Right lobe of liver (tissue), 6 donors: ENCODE measurements around the gene RALBP1. TPM values are rescaled to one million over a fixed set of nuclear protein-coding genes. Genes with fewer than 3 reads are reported as not detected.

ENCODE experiments used
- ATAC-seq, 4 donors: fragments of 200-7000 bp; cut with Tn5 transposase; one replicate each; pipeline ENCODE4 v1.9.1; 2020; ENCODE audit warnings: mild to moderate bottlenecking in 4 of 4, moderate library complexity in 4 of 4
- DNase-seq, 3 donors: peaks; one replicate each; pipeline ENCODE4 v3.0.0-alpha.2; 2020
- H3K27ac ChIP-seq, 3 donors: fragments of 200-600 bp; one replicate each; pipeline ENCODE4 v1.8.0; 2022
- H3K27me3 ChIP-seq, 2 donors: fragments of 200-600 bp; one replicate each; pipeline ENCODE4 v1.8.0; 2022
- H3K36me3 ChIP-seq, 4 donors: fragments of 200-600 bp; sonication (generic) in 1 of 4; one replicate each; pipeline versions ENCODE4 v1.5.1 to v1.8.0; 2017 to 2022; ENCODE audit warnings: control low read depth in 1 of 4
- H3K4me1 ChIP-seq, 4 donors: fragments of 200-600 bp; sonication (generic) in 1 of 4; one replicate each; pipeline versions ENCODE4 v1.5.1 to v1.8.0; 2017 to 2022; ENCODE audit warnings: control low read depth in 1 of 4
- H3K4me3 ChIP-seq, 3 donors: fragments of 200-600 bp; one replicate each; pipeline ENCODE4 v1.8.0; 2022
- H3K9me3 ChIP-seq, 4 donors: fragments of 200-600 bp; sonication (generic) in 1 of 4; one replicate each; pipeline versions ENCODE4 v1.5.1 to v1.8.0; 2017 to 2022; ENCODE audit warnings: control low read depth in 1 of 4
- CTCF ChIP-seq, 4 donors: fragments of 200-600 bp in 3 of 4; fragments of 450-650 bp in 1 of 4; IDR thresholded peaks; one replicate each; pipeline versions ENCODE4 v1.5.1 to v1.8.0; 2016 to 2022; ENCODE audit warnings: antibody characterized with exemption in 4 of 4, mild to moderate bottlenecking in 2 of 4
- POLR2A ChIP-seq: fragments of 450-650 bp; IDR thresholded peaks from one replicate; pipeline ENCODE4 v1.6.1; 2017; ENCODE audit warnings: antibody characterized with exemption, mild to moderate bottlenecking
- WGBS: methylation state at CpG from one replicate; pipeline ENCODE4 v1.1.6; 2018; ENCODE audit warnings: low coverage, low lambda C conversion rate; ENCODE audit not compliant: insufficient coverage; ENCODE audit errors: missing lambda C conversion rate; 5-methylcytosine and 5-hydroxymethylcytosine counted together
- intact Hi-C, 2 donors: fragments of 100-400 bp; cut with DNase I; formaldehyde crosslinking; loops; one replicate each; pipeline versions ENCODE4 v1.11.2 to v1.14.1; 2022
- total RNA-seq, 6 experiments: library from RNA; depleted of rRNA in 2 of 6; stranded (reverse); fragments of >200 nt in 2 of 6; fragmentation: NEBNext Ultra II Directional in 3 of 6; extraction: Animal tissue kit (Norgen Biotek cat#: 25700) in 3 of 6; gene quantifications; one replicate each; pipeline versions ENCODE4 v1.1.0 to v1.2.4, GENCODE V29; 2016 to 2023
- donor health status: DM: no; HTN: yes; CAD: no.
- donor health status: DM: no; HTN: no; CAD: no.
- donor health status: DM: no; HTN: no; CAD: no.
- donor health status: DM: no; HTN: yes; CAD: no.
- donor health status: DM: no; HTN: yes; CAD: no.

RALBP1 gene
- total RNA-seq, 6 experiments from 2014 or later, result 16.3 to 35.9 (median 21.5) TPM

- WGBS, result 80% methylated on average over 7 of the region's 7 CpGs
- no peak overlapping the region for H3K27ac ChIP-seq
- no peaks in the 10 kb centered on the region for H3K9me3 ChIP-seq
- ATAC-seq (no peak), DNase-seq (no peak)
- no peaks in the 10 kb centered on the region for H3K27me3 ChIP-seq
- intact Hi-C loops, result no loop called here
- TF ChIP-seq POLR2A (no peak), CTCF (IDR thresholded peaks at IDR 0.05) (no peak)
- H3K4me1 ChIP-seq, result no peaks in the 10 kb centered on the region
- no peak overlapping the region for H3K4me3 ChIP-seq
- peaks cover 0 to 34% (median 4%) of the 10 kb centered on the region in 4 donors for H3K36me3 ChIP-seq
Measured at GRCh38 chr18:9531791-9532410, 56.6 kb downstream of the RALBP1 start.

GRCh38 chr18:9534844-9535243, 59.5 kb downstream of the RALBP1 start:
- no peak for DNase-seq
- peak in 1 of 4 donors; percentile 23 for ATAC-seq
- H3K9me3 ChIP-seq, result no peaks in the 10 kb centered on the region
- 97% methylated on average over 3 of the region's 11 CpGs for WGBS
- TF ChIP-seq CTCF (IDR thresholded peaks at IDR 0.05) (no peak), POLR2A (no peak)
- no peak overlapping the region for H3K4me3 ChIP-seq
- intact Hi-C loops, result no loop called here
- no peak overlapping the region for H3K27ac ChIP-seq
- no peaks in the 10 kb centered on the region for H3K27me3 ChIP-seq
- no peaks in the 10 kb centered on the region for H3K4me1 ChIP-seq
- H3K36me3 ChIP-seq, result peaks cover 0 to 37% (median 3%) of the 10 kb centered on the region in 4 donors

- WGBS, result 92% methylated on average over 13 of the region's 27 CpGs
- ATAC-seq (no peak), DNase-seq (no peak)
- intact Hi-C loops, result no loop called here
- Histone ChIP-seq H3K9me3 (no peaks in the 10 kb centered on the region), H3K27me3 (no peaks in the 10 kb centered on the region), H3K27ac (no peak overlapping the region), H3K4me3 (no peak overlapping the region), H3K4me1 (no peaks in the 10 kb centered on the region), H3K36me3 (peaks cover 0 to 37% (median 3%) of the 10 kb centered on the region in 4 donors)
- TF ChIP-seq CTCF (IDR thresholded peaks at IDR 0.05) (no peak), POLR2A (no peak)
Measured at GRCh38 chr18:9535430-9535991, 60.2 kb downstream of the RALBP1 start.

- H3K27ac ChIP-seq, result no peak overlapping the region
- no peaks in the 10 kb centered on the region for H3K4me1 ChIP-seq
- no peak overlapping the region for H3K4me3 ChIP-seq
- intact Hi-C loops, result no loop called here
- H3K9me3 ChIP-seq, result no peaks in the 10 kb centered on the region
- no peaks in the 10 kb centered on the region for H3K27me3 ChIP-seq
- peaks cover 0 to 37% (median 3%) of the 10 kb centered on the region in 4 donors for H3K36me3 ChIP-seq
- no peak for DNase-seq
- no peak for TF ChIP-seq CTCF (IDR thresholded peaks at IDR 0.05)
- ATAC-seq, result no peak
- 96% methylated on average over 7 of the region's 24 CpGs for WGBS
Measured at GRCh38 chr18:9536354-9537152, 61.2 kb downstream of the RALBP1 start.
